GM23248 (cell line): ENCODE data around the gene TOP3B.

ENCODE experiments used
- EZH2 ChIP-seq: fragments of 200-600 bp; sonication (generic); IDR thresholded peaks from 2 replicates; pipeline ENCODE4 v1.6.1; 2018; ENCODE audit warnings: antibody characterized with exemption, mild to moderate bottlenecking; ENCODE audit not compliant: insufficient read depth, poor library complexity, severe bottlenecking
- EZH2phosphoT487 ChIP-seq: fragments of 200-600 bp; sonication (generic); IDR thresholded peaks from 2 replicates; pipeline ENCODE4 v1.6.1; 2018; ENCODE audit warnings: antibody characterized with exemption, moderate library complexity, mild to moderate bottlenecking, low read depth; ENCODE audit not compliant: insufficient read depth

GRCh38 chr22:21907638-21908522 lies 74.7 kb downstream of the TOP3B start:
- TF ChIP-seq EZH2, result no peak
- TF ChIP-seq EZH2phosphoT487, result no peak
